Middle frontal gyrus (tissue), 1 donor: ENCODE results near the gene MUC6.

Experiments used
- DNase-seq: peaks from one replicate; pipeline ENCODE4 v3.0.0-alpha.2; 2015; ENCODE audit warnings: low spot score; ENCODE audit errors: extremely low spot score

The MUC6 gene

DNA sequence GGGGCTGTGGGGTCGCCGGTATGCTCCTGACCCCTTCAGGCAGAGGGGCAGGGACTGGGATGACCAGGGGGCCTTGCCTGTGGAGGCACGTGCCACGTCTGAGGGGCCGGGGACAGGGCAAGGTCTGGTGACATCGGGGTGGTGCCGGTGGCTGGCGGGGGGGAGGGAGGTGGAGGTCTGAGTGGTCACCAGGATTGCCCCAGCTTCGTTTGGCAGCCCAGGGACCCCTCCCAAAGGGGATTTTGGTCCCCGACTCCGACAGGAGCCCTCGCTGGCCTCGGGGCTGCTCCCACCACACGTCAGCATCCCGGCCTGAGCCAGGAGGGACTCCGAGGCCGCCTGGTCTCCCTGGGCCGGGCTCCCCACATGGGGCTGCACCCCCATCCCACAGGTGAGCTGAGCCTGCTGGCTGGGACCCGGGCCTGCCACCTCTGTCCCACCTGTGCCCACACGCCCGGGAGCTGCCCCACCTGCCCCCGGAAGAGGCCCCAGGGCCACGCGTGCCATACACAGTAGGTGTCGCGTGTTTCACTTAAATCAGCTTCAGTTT lies 1.1 kb upstream of the MUC6 start:
- DNase-seq: no peak

- no peak for DNase-seq
These were observed 413 bp upstream of the MUC6 start for GRCh38 chr11:1036931-1037330.

DNA sequence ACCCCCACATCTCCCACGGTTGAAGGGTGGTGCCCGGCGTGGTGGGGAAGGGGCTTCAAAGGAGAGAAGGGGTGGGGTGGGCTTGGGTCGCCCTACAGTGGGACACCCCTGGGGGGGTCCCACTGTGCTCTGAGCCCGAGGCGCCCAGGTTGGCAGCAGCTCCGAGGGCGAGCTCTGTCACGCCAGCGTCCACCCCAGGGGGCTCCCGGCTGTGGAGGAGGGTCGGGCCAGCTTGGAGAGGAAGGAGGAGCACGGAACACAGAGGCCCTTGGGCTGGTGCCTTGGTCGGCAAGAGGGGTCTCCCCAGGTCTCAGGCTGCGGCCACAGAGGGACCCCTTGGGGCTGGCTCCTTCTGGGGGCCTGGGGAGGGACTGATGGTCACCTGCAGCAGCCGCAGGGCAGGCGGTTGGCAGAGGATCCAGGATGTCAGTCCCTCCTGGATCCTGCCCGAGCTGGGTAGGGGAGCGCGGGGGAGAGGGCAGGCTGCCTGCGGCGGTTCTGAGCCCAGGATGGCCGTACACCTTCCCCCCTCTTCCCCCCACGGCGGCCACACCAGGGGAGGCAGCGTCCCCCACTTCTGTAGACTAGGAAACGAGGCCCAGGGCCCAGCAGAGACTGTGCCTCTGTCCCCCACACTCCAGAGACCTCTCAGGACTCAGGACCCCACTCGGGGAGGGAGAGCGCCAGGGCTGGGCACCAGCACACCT lies 788 bp downstream of the MUC6 start:
- DNase-seq: no peak

DNA sequence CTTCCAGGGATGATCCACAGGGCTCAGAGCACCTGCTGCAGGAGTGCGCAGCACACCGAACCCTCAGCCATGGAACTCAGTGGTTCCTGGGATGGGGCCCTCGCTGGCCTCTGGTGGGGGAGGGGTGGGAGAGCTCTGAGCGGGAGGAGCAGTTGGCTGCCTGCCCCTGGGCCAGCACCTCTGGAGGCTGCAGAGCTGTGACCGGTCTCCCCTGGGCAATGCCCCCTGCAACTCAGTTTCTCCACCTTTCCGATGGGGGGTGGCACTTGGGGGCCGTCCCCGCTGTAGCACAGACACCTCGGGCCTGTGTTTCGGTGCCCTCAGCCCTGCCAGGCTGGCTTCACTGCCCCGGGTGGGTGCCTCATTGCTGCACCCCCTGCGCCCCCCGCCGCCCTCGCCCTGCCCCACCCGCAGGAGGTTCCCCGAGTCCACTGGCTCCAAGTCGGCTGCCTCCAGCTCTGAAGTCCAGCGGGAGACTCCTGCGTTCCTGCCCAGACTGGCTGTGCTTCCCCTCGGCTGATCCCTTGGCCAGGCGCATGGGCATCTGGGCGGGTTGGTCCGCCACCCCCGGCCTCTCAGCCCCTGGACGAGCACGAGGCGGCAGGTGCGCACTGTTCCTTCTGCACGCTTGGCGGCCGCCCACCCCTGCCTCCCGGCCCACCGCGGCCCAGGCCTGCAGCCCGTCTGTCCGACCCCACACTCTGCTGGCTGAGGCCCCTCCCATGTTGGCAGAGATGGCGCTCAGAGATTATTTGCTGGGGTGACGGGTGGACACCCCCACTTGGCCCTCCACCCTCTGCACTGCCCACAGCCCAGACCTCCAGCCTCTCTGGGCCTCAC lies 1.8 kb downstream of the MUC6 start:
- DNase-seq: no peak

- no peak for DNase-seq
These were observed 2.5 kb downstream of the MUC6 start for GRCh38 chr11:1034001-1034400.

- DNase-seq: no peak
These were observed 3.3 kb downstream of the MUC6 start for GRCh38 chr11:1033016-1033798.

GRCh38 chr11:1032310-1032891 lies 4.1 kb downstream of the MUC6 start:
- no peak for DNase-seq

- DNase-seq: no peak
These were observed 5.2 kb downstream of the MUC6 start for GRCh38 chr11:1031121-1031899.

DNA sequence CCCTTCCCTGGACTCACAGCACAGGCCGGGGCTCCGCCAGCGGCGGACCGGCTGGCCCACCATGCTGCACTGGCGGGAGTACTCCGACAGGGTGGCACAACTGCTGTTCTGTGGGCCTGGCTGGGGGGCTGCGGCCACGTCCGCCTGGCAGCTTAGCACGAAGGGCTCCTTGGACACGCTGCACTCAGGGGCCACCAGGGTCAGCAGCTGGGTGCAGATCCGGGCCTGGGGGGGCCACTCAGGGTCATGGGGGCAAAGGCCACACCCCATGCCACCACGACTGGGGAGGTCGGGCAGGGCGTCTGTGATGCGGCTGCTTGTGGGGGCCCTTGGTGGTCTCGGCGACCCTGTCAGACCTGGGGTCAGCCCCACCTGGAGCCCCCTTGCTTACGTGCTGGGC lies 6.0 kb downstream of the MUC6 start:
- no peak for DNase-seq

- no peak for DNase-seq
These were observed 6.4 kb downstream of the MUC6 start for GRCh38 chr11:1030086-1030485.

GRCh38 chr11:1029654-1030053 lies 6.9 kb downstream of the MUC6 start:
- no peak for DNase-seq

DNA sequence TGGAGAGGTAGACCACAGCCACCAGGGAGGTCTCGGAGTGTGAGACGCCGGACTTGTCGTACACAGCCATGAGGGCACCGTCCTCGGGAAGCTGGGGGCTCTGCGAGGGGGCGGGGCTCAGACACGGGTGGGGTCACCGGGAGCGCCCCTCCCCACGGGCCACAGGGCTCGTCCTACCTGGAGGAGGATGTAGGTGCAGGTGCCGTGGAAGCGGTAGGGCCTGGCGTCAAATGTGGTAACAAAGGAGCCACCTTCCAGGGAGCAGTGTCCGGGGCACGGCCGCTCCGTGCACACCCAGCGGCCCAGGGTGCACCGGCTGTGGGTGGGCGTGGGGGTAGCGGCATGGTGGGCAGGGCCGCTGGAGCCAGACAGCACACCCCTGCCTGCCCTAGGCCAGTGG lies 7.5 kb downstream of the MUC6 start:
- no peak for DNase-seq

- no peak for DNase-seq
These were observed 7.9 kb downstream of the MUC6 start for GRCh38 chr11:1028616-1029015.

GRCh38 chr11:1028291-1028540 lies 8.3 kb downstream of the MUC6 start:
- no peak for DNase-seq

- no peak for DNase-seq
These were observed 8.8 kb downstream of the MUC6 start for GRCh38 chr11:1027483-1028290.

GRCh38 chr11:1026641-1027482 lies 9.7 kb downstream of the MUC6 start:
- no peak for DNase-seq

- DNase-seq: no peak
These were observed 10.4 kb downstream of the MUC6 start for GRCh38 chr11:1026163-1026450.

DNA sequence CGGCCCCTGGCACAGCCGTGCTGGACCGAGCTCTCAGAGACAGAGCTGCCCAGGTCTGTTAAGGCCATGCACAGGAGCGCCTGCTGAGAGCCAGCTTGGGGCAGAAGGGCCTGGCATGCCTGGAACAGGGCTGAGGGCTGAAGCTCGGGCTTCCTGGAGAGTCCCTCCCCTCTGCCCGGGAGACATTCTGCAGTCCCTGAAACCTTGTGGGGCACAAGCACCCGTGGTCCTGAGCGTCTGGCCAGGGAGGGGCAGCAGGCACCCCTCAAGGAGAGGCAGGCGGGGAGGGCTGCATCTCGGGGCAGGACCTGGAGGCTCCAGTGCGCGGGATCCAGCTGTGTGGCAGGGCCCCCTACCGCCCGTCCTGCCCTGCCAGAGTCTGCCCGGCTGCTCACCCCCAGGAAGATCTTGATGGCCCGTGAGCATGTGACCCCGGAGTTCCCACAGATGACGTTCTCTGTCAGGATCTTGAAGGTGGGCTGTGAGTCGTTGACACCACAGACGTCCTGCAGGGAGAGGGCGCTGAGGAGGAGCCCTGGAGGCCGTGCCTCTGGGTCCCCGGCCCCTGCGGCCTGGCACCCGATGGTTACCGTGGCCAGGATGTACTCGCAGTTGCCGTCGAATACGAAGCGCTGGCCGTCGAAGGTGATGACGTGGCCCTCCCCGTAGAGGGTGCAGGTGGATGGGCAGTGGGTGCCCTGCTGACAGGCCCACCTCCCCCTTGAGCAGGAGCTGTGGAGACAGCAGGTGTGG lies 10.9 kb downstream of the MUC6 start:
- no peak for DNase-seq
